ENCODE results near the gene TMEM134. TPM values are rescaled to one million over a fixed set of nuclear protein-coding genes. Genes with fewer than 3 reads are reported as not detected.

The TMEM134 gene
- total RNA-seq, 1 experiment from 2014 or later = 61.1 TPM

DNA sequence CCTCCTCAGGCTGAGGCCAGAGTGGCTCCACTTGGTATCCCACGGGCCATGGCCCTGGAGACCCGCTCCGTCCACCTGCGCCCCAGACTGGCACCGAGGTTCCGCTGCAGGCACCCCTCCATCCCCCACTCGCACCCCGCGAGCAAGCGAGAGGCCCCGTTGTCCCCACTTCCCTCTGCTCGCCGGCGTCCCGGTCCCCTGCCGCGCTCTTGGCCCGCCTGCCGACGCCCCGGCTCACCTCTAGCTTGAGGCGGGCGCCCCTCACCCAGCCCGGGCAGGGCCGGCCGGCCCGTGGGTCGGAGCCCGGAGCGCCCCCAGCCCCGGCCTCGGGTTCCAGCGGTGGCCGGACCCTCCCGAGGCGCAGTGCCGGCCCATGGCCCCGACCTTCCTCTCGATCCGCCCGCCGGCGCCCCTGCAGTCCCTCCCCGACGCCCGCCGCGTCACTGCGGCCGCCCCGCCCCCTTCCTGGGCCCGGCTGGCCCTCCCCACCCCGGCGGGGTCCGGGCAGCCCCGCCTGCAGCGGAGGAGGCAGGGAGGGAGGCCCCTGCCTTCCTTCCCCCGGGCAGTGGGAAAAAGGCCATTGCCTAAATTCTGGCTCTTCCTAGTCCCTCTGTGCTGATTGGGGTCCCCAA is 36.0 kb upstream of the TMEM134 start, which contains the start of gene PITPNM1:
TSS of gene PITPNM1 (minus strand) at position 414 of the 632 bp plus-strand sequence. CDS start 1,183 bp downstream, outside the sequence.
- H3K4me1 ChIP-seq (replicated peaks) = peaks cover 38% of the 10 kb centered on the region
- H3K9me3 ChIP-seq (replicated peaks) = no peaks in the 10 kb centered on the region
- peaks cover 27% of the 10 kb centered on the region for H3K36me3 ChIP-seq
- peak within 1 kb of the TSS; percentile 1; the same call in 1 of the 2 replicates for H3K27ac ChIP-seq
- peak within 1 kb of the TSS; percentile 45 for H3K4me3 ChIP-seq
- no peaks in the 10 kb centered on the region for H3K27me3 ChIP-seq (replicated peaks)
- peak in 1 of 2 experiments; percentile 66 for DNase-seq (ENCODE audit: low read depth in 1 of 2, low spot score in 2 of 2)

DNA sequence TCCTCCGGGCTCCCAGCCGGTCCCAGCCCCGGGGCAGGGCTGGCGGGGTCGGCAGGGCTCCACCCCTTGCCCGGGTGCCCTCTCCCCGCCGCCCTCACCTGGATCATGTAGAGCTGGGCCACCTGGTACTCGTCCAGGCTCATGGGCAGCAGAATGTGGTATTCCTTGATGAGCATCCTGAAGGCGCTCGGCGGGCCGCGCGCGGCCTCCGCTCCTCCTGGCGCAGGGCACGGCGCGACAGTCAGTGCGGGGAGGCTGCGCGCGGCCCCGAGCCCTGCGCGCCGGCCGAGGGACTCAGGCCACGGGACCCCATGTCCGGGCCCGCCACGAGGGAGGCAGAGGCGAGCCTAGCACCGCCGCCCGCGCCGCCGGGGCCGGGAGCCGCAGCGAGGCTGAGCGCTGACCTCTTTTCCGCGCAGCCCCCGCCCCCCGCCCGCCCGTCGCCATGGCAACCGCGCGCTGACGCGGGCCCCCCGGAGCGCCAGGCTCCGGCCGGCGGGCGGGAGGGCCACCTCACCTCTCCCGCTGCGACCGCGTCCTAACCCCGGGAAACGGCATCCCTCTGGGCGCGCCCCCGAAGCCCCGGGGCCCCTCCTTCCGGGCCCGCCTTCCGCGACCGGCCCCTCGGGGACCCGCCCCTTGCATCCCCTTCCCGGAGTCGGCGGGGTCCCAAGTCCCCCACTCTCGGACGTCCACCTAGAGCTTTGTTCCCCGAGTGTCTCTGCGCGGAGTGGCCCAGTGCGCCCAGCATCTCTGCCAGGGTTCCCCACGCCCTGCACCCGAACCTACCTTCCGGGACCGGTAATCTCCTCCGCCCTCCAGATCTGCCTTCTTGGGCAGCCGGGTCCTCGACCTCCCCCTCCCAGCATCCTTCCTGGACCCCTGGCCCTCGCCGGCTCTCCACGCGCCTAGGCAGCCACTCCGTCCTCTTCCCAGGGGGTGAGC is 35.2 kb upstream of the TMEM134 start:
- peak; percentile 33 to 56 for DNase-seq (ENCODE audit: low read depth in 1 of 2, low spot score in 2 of 2)
- Histone ChIP-seq H3K4me3 (peak overlapping the region; percentile 45), H3K27ac (no peak overlapping the region), H3K27me3 (replicated peaks) (no peaks in the 10 kb centered on the region), H3K36me3 (peaks cover 27% of the 10 kb centered on the region), H3K9me3 (replicated peaks) (no peaks in the 10 kb centered on the region), H3K4me1 (replicated peaks) (peaks cover 38% of the 10 kb centered on the region)

DNA sequence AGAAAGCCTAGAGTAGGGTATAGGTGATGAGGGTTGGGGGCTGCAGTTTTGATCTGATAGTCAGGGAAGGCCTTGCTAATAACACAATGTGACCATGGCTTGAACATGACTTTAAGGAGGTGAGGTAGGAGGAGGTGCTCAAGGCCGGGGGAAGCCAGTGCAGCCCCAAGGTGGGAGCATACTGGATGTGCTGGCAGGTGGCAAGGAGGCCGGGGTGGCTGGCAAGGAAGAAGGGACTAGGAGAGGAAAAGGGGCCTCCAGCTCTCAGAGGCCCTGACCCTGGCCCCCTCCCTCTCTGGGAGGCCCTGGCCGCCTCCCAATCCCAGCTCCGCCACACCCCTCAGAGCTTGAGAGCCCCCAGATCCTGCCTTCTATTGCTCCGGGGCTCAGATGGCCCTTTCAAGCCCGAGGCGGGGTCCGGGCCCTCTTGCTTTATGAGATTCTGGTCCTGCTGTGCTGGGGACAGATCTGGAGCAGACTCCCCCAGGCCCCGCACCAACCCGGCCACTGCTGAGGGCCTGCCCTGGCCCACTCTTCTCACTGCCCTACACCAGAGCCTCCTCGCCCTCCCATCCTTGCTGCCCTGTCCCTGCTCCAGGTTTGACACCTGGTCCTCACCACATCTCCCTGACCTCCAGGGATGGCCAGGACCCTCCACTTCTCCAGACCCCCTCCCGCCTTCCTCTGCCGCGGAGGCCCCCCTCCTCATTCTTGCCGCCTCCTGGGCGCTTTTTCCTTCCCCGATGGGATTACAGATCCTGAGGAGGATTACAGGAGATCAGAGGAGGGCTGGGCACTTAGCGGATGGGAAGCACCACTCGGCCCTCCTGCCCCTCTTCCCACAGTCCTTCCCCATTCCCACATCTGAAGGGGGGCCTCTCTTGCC is 34.3 kb upstream of the TMEM134 start:
- no peak overlapping the region for H3K27ac ChIP-seq
- peaks cover 26% of the 10 kb centered on the region for H3K36me3 ChIP-seq
- no peak overlapping the region; the same call in 1 of the 2 replicates for H3K4me3 ChIP-seq
- H3K4me1 ChIP-seq (replicated peaks) = peaks cover 31% of the 10 kb centered on the region
- DNase-seq (ENCODE audit: low read depth in 1 of 2, low spot score in 2 of 2) = peak in 1 of 2 experiments; percentile 54
- no peaks in the 10 kb centered on the region for H3K27me3 ChIP-seq (replicated peaks)
- no peaks in the 10 kb centered on the region for H3K9me3 ChIP-seq (replicated peaks)

DNA sequence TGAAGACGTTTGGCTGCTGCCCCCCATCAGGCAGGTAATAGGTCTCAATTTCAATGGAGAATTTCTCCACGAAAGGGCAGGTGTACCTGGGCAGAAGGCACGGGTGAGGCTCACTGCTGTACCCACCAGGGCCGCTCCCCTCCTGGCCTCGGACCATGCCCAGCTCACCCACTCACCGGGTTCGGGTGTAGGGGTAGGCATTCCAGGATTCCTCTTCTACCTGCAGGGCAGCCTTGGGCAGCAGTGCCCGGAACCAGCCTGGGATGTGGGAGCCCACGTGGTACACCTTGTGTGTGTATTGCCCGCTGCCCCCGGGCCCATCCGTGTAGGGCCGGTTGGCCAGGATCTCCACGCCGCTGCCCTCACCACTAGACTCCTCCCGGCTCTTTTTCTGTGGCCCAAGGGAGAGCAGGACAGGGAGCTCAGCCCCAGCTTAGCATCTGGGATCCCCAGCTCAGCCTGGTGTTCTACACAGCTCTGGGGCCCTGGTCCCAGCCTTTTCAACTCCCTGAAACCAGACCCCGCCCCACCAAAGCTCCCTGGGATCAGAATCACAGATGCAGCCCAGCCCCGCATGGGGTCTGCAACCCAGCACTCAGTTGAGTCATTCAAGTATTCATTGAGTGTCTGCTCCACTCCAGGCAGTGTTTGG is 33.4 kb upstream of the TMEM134 start:
- Histone ChIP-seq H3K4me1 (replicated peaks) (peaks cover 27% of the 10 kb centered on the region), H3K36me3 (peaks cover 20% of the 10 kb centered on the region), H3K27me3 (replicated peaks) (no peaks in the 10 kb centered on the region), H3K4me3 (no peak overlapping the region), H3K9me3 (replicated peaks) (no peaks in the 10 kb centered on the region), H3K27ac (no peak overlapping the region)
- DNase-seq (ENCODE audit: low read depth in 1 of 2, low spot score in 2 of 2) = peak in 1 of 2 experiments; percentile 52

DNA sequence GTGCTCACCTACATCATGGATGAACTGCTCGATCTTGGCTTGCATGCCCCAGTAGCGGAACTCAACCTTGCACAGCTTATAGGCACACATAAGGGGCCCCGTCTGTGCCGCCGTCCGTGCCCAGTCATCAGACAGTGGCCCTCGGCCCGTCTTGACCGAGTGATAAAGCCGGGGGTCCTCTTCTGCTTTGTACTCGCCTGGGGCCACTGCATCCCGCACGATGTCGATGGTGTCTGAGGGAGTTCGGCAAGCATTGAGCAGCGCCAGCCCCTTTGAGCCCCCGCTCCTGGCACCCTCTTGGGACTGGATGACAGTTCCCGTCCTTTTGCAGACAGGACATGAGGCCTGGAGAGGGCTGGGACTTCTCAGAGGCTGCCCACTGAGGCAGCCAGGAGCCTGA is 32.8 kb upstream of the TMEM134 start:
- peaks cover 14% of the 10 kb centered on the region for H3K36me3 ChIP-seq
- no peak overlapping the region for H3K4me3 ChIP-seq
- H3K4me1 ChIP-seq (replicated peaks) = peaks cover 21% of the 10 kb centered on the region
- peak in 1 of 2 experiments; percentile 50 for DNase-seq (ENCODE audit: low read depth in 1 of 2, low spot score in 2 of 2)
- no peaks in the 10 kb centered on the region for H3K9me3 ChIP-seq (replicated peaks)
- H3K27me3 ChIP-seq (replicated peaks) = no peaks in the 10 kb centered on the region
- no peak overlapping the region for H3K27ac ChIP-seq

DNA sequence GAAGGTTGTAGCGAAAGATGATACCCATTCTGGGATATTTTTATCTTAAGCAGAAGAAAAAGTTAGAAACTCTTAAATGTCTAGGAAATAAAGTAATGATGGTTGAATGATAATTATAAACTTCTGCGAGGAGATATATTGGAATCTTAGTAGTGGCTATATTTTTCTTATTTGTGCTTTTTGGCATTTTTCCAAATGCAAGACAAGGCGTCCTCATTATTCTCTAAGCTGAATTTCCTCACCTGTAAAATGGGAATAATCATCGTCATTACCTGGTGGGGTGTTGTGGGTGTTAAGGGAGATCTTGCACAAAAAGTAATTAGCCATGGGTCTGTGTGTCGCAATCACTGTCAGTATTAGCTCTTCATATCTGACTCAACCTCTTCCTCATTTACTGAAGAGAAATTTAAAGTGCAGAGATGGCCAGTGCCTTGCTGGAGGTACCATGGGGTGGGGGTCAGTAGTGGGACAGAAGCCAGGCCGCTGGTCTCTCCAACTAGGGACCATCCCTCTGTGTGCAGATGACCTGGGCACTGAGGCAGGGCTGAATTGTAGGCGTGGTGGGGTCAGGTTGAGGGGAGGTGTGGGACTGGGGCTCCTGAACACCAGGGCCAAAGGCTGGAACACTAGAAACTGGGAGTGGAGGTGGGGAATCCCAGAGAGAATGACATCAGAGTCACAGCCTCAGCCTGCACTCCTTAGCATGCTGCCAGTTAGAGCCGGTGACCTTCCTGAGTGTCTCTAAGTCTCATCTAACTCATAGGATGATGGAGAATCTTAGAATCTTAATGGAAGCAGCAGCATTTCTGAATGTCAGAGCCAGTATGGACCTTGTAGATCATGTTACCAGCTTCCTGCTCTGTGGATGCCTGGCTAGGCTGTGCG is 32.0 kb upstream of the TMEM134 start:
- Histone ChIP-seq H3K4me1 (replicated peaks) (peaks cover 13% of the 10 kb centered on the region), H3K9me3 (replicated peaks) (no peaks in the 10 kb centered on the region), H3K36me3 (peaks cover 6% of the 10 kb centered on the region), H3K4me3 (no peak overlapping the region), H3K27ac (no peak overlapping the region), H3K27me3 (replicated peaks) (no peaks in the 10 kb centered on the region)
- peak in 1 of 2 experiments; percentile 45 for DNase-seq (ENCODE audit: low read depth in 1 of 2, low spot score in 2 of 2)

DNA sequence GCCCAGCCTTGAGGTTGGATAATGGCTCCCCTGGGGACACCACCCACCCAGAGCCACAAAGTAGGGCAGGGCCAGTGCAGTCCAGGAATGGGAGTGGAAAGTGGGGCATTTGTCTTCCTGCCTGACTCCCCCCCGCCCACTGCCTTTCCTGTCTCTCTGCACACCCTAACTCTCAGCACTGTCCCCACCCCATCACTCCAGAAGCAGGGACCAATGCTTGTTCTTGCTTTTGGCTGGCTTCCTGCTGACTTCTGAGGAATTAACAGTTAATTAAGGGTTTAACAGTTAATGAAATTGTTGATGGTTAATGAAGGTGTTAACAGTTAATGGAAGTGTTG is 31.4 kb upstream of the TMEM134 start:
- Histone ChIP-seq H3K4me1 (replicated peaks) (peaks cover 7% of the 10 kb centered on the region), H3K27ac (no peak overlapping the region), H3K4me3 (no peak overlapping the region), H3K27me3 (replicated peaks) (no peaks in the 10 kb centered on the region), H3K9me3 (replicated peaks) (no peaks in the 10 kb centered on the region), H3K36me3 (peaks cover under 1% of the 10 kb centered on the region; the same call in 1 of the 2 replicates)
- DNase-seq (ENCODE audit: low read depth in 1 of 2, low spot score in 2 of 2) = no peak

DNA sequence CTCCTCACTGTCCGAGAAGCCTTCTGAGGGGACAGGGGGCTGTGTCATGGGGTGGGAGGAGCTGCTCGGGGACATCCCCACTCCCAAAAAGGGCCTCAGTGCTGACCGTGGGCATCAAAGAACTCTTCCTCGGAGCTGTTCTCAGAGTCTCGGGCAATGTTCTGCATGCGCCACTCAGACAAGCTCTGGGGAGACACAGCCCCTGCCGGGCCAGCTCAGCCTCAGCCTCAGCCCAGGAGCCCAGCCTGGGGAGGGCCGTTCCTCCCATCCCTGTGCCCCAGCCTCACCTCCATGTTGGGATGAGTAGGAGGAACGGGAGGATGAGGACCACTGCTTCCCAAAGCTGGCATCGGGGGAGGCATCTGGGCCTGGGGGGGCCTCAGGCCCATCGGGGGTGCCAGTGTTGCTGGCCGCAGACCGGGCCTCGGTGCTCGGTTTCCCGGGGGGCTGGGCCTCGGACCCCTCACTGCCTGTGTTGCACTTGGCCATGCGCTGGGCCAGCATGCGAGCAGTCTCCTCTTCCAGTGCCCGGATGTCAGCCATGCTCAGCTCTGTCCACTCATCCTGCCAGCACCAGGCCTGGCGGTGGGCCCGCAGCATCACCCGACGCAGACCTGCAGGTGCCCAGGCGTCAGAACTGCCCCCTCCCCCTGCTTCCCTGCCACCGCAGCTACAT is 30.9 kb upstream of the TMEM134 start:
- peak in 1 of 2 experiments; percentile 54 for DNase-seq (ENCODE audit: low read depth in 1 of 2, low spot score in 2 of 2)
- no peaks in the 10 kb centered on the region; the same call in 1 of the 2 replicates for H3K36me3 ChIP-seq
- H3K27ac ChIP-seq = no peak overlapping the region
- H3K4me3 ChIP-seq = no peak overlapping the region
- H3K9me3 ChIP-seq (replicated peaks) = no peaks in the 10 kb centered on the region
- H3K4me1 ChIP-seq (replicated peaks) = peaks cover 5% of the 10 kb centered on the region; the same call in 1 of the 2 replicates
- no peaks in the 10 kb centered on the region for H3K27me3 ChIP-seq (replicated peaks)

DNA sequence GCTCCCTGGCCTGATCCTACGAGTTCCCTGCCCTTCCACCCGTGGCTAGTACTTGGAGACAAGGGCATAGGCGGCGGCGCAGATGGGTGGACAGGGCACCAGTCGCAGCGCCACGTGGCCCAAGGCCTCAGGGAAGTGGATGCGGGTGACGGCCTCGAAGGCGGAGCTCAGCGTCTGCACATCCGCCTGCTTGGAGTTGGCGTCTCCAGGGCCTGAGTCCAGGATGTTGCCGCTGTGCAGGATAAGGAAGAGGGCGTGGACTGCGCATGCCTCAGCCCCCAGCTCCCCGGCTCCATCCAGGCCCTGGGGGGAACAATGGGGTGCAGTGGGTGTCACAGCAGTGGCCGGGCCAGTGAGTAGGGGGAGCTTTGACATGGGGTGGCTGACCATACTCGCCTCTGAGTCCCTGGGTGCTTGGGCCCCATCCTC is 29.5 kb upstream of the TMEM134 start:
- peaks cover 2% of the 10 kb centered on the region; the same call in 1 of the 2 replicates for H3K36me3 ChIP-seq
- no peak overlapping the region for H3K27ac ChIP-seq
- no peaks in the 10 kb centered on the region for H3K9me3 ChIP-seq (replicated peaks)
- H3K4me3 ChIP-seq = no peak overlapping the region
- no peaks in the 10 kb centered on the region for H3K27me3 ChIP-seq (replicated peaks)
- no peak for DNase-seq (ENCODE audit: low read depth in 1 of 2, low spot score in 2 of 2)
- H3K4me1 ChIP-seq (replicated peaks) = no peaks in the 10 kb centered on the region; the same call in 1 of the 2 replicates

DNA sequence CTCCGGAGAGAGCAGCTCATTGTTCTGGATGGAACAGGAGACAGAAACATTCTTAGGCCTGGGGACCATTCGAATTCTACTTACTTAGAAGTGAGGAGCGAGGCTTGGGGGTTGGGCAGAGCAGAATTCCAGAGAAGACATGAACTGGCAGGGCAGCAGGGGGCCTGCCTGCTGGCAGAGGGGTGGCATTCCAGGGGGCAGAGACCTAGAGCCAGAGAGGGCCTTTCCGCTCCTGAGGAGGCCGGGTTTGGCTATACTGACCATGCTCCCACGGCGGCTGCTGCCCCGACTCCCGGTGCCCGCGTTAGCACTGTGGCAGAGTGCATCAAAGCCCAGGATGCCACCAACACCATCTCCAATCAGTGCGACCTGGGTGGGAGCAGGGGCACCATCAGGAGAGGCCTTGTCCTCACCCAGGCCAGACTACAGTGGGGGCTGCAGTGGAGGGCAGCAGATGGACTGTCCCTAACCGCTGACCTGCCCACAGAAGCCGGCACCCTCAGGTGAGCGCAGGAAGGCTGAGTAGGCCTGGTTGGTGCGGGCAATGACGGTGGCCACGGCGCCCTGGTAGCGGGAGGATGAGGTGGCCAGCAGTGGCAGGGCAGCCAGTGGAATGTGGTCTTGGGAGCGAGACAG is 28.7 kb upstream of the TMEM134 start:
- H3K4me1 ChIP-seq (replicated peaks) = no peaks in the 10 kb centered on the region
- H3K27me3 ChIP-seq (replicated peaks) = no peaks in the 10 kb centered on the region
- no peak overlapping the region for H3K27ac ChIP-seq
- DNase-seq (ENCODE audit: low read depth in 1 of 2, low spot score in 2 of 2) = peak in 1 of 2 experiments; percentile 53
- no peaks in the 10 kb centered on the region for H3K9me3 ChIP-seq (replicated peaks)
- H3K36me3 ChIP-seq = peaks cover 7% of the 10 kb centered on the region
- no peak overlapping the region for H3K4me3 ChIP-seq

DNA sequence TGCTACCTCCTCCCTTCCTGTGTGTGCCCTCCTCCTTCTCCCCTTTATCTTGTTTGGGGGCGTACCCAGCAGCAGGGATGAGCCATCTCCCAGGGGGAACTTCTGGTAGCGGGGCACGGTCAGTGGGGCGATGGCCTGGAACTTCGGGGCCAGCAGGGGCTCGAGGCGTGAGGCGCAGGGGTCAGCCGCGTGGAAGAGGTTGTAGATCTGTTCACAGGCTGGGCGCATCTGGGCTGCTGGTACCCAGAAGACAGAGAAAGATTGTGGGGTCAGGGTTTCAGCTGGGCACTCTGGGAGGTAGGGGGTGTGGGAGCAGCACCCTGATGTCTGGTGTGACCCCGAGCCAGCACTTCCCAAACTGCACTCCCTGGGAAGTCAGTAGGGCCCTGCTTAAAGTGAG is 27.1 kb upstream of the TMEM134 start:
- Histone ChIP-seq H3K36me3 (peaks cover 22% of the 10 kb centered on the region), H3K4me1 (replicated peaks) (no peaks in the 10 kb centered on the region), H3K9me3 (replicated peaks) (no peaks in the 10 kb centered on the region), H3K4me3 (no peak overlapping the region), H3K27ac (no peak overlapping the region), H3K27me3 (replicated peaks) (no peaks in the 10 kb centered on the region)
- peak in 1 of 2 experiments; percentile 51 for DNase-seq (ENCODE audit: low read depth in 1 of 2, low spot score in 2 of 2)
